Measurements from ENCODE around the gene NAGPA.
"Not testable (repeated sequence)": the region's sequence is repeated elsewhere in the genome, so short reads cannot be mapped to it uniquely, and the experiment has no call there.

Gene NAGPA

GRCh38 chr16:5033256-5034166 lies at the start of gene NAGPA:
Gene NAGPA, minus strand, starts transcription at chr16:5033935. Its CDS starts 21 bp downstream, at chr16:5033914.
- peak; percentile 62 to 72 for DNase-seq (ENCODE audit: low read depth in 2 of 2, low spot score in 1 of 2)

GRCh38 chr16:5080996-5081395 lies 47.3 kb upstream of the NAGPA start:
- DNase-seq (ENCODE audit: low read depth in 2 of 2, low spot score in 1 of 2), result not testable (repeated sequence)

- DNase-seq (ENCODE audit: low read depth in 2 of 2, low spot score in 1 of 2), result not testable (repeated sequence)
Measured at GRCh38 chr16:5080461-5080860, 46.7 kb upstream of the NAGPA start.

GRCh38 chr16:5078626-5079025 lies 44.9 kb upstream of the NAGPA start:
- no peak for DNase-seq (ENCODE audit: low read depth in 2 of 2, low spot score in 1 of 2)

- DNase-seq (ENCODE audit: low read depth in 2 of 2, low spot score in 1 of 2), result no peak
Measured at GRCh38 chr16:5077304-5077703, 43.6 kb upstream of the NAGPA start.

- no peak for DNase-seq (ENCODE audit: low read depth in 2 of 2, low spot score in 1 of 2)
Measured at GRCh38 chr16:5075637-5076036, 41.9 kb upstream of the NAGPA start.

- DNase-seq (ENCODE audit: low read depth in 2 of 2, low spot score in 1 of 2), result not testable (repeated sequence)
Measured at GRCh38 chr16:5073771-5074170, 40.0 kb upstream of the NAGPA start.

GRCh38 chr16:5073279-5073629 lies 39.5 kb upstream of the NAGPA start:
- no peak for DNase-seq (ENCODE audit: low read depth in 2 of 2, low spot score in 1 of 2)

- DNase-seq (ENCODE audit: low read depth in 2 of 2, low spot score in 1 of 2), result no peak
Measured at GRCh38 chr16:5072334-5073278, 38.9 kb upstream of the NAGPA start.

- DNase-seq (ENCODE audit: low read depth in 2 of 2, low spot score in 1 of 2), result peak; percentile 77 to 81
Measured at GRCh38 chr16:5071681-5072333, 38.1 kb upstream of the NAGPA start, which contains the start of gene ALG1. Gene ALG1, plus strand, starts transcription at chr16:5071843. Its CDS starts 7 bp downstream, at chr16:5071850.

- no peak for DNase-seq (ENCODE audit: low read depth in 2 of 2, low spot score in 1 of 2)
Measured at GRCh38 chr16:5071341-5071680, 37.6 kb upstream of the NAGPA start.

GRCh38 chr16:5070431-5071186 lies 36.9 kb upstream of the NAGPA start:
- no peak for DNase-seq (ENCODE audit: low read depth in 2 of 2, low spot score in 1 of 2)

GRCh38 chr16:5069854-5070253 lies 36.1 kb upstream of the NAGPA start:
- DNase-seq (ENCODE audit: low read depth in 2 of 2, low spot score in 1 of 2), result no peak

- no peak for DNase-seq (ENCODE audit: low read depth in 2 of 2, low spot score in 1 of 2)
Measured at GRCh38 chr16:5069048-5069447, 35.3 kb upstream of the NAGPA start.

GRCh38 chr16:5066511-5066910 lies 32.8 kb upstream of the NAGPA start:
- DNase-seq (ENCODE audit: low read depth in 2 of 2, low spot score in 1 of 2), result no peak

- no peak for DNase-seq (ENCODE audit: low read depth in 2 of 2, low spot score in 1 of 2)
Measured at GRCh38 chr16:5065813-5066212, 32.1 kb upstream of the NAGPA start, which contains the start of gene C16orf89. Gene C16orf89, minus strand, starts transcription at chr16:5065956. Its CDS starts 48 bp downstream, at chr16:5065908.

GRCh38 chr16:5065326-5065725 lies 31.6 kb upstream of the NAGPA start:
- no peak for DNase-seq (ENCODE audit: low read depth in 2 of 2, low spot score in 1 of 2)

GRCh38 chr16:5064915-5065314 lies 31.2 kb upstream of the NAGPA start:
- DNase-seq (ENCODE audit: low read depth in 2 of 2, low spot score in 1 of 2), result no peak

- no peak for DNase-seq (ENCODE audit: low read depth in 2 of 2, low spot score in 1 of 2)
Measured at GRCh38 chr16:5062790-5063765, 29.3 kb upstream of the NAGPA start.

Data from stimulated activated CD8-positive, alpha-beta memory T cell treated with anti-CD3 and anti-CD28 coated beads, Interleukin-4, amount 100 ng/mL, for 4 hours (primary cell).